ENCODE results near the gene XPO6. TPM values are rescaled to one million over a fixed set of nuclear protein-coding genes. Genes with fewer than 3 reads are reported as not detected.

Gene XPO6
- total RNA-seq, 5 donors from 2014 or later (not counting 1 experiment from before 2014, with no cell fraction given) = 355 to 403 (median 391) TPM

DNA sequence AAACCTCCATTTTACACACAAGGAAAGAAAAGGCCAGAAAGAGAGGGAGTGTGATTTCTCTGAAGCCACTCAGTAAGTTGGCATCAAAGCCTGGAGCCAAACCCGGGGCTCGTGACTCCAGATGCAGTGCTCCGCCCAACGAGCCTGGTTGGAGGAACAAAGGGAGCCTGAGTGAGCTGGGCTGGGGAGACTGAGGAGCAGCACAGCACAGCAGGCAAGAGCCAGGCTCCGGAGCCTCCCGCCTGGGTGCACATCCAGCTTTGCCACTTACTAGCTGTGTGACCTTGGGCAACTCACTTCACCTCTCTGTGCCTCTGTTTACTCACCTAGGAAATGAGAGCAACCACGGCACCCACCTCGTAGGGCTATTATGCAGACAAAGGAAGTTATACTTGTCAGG is 153.8 kb downstream of the XPO6 start:
- Mint-ChIP-seq H3K9me3 (no peaks in the 10 kb centered on the region), H3K4me3 (no peak overlapping the region), H3K27ac (no peak overlapping the region), H3K27me3 (peaks cover 50 to 74% of the 10 kb centered on the region in 2 donors), H3K36me3 (no peaks in the 10 kb centered on the region), H3K4me1 (peaks cover 3 to 11% (median 9%) of the 10 kb centered on the region in 3 donors)
- Histone ChIP-seq H3K9me3 (no peaks in the 10 kb centered on the region), H3K27me3 (replicated peaks in 1 of 2; ENCODE audit: control insufficient read depth in 2 of 2, extremely low read depth in 1 of 2, insufficient read depth in 2 of 2, low read length in 1 of 2) (peaks cover 5 to 66% of the 10 kb centered on the region in 2 experiments), H3K27ac (ENCODE audit: low read length) (no peak overlapping the region), H3K4me1 (ENCODE audit: control insufficient read depth in 1 of 2, extremely low read depth in 1 of 2, insufficient read depth in 2 of 2, low read length in 2 of 2) (peaks cover 0 to 4% of the 10 kb centered on the region in 2 experiments), H3K4me3 (ENCODE audit: control insufficient read depth in 1 of 2, extremely low read depth in 1 of 2, low read length in 1 of 2) (no peak overlapping the region), H3K36me3 (ENCODE audit: control insufficient read depth in 2 of 2, extremely low read depth in 1 of 2, insufficient read depth in 1 of 2, low read length in 1 of 2) (no peaks in the 10 kb centered on the region)
- WGBS (ENCODE audit: insufficient coverage) = 75% methylated on average over 7 of the region's 8 CpGs
- ChIA-PET CTCF (no interaction called here), POLR2A (no interaction called here)
- DNase-seq (no peak), ATAC-seq (replicated peaks in 1 of 4) (no peak)

DNA sequence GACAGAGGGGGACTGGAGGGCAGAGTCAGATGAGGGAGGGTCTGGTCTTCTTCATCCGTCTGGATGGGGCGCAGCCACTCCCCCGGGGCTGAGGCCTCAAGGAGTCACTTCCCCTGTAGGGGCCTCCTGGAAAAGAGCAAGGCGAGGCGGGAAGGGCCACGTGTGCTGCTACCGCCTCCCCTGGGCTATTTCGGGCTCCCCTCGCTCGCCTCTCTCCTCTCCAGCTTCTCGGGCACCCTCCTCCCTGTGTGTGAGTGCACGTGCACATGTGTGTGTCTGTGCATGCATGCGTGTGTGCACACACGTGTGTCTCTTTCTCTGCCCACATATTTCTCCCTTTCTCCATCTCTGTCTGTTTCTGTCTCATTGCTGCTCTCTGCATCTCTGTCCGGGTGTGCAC is 158.3 kb downstream of the XPO6 start:
- peaks cover 0 to 51% of the 10 kb centered on the region in 2 experiments for H3K27me3 ChIP-seq (replicated peaks in 1 of 2; ENCODE audit: control insufficient read depth in 2 of 2, extremely low read depth in 1 of 2, insufficient read depth in 2 of 2, low read length in 1 of 2)
- no peak overlapping the region for H3K4me3 ChIP-seq (ENCODE audit: control insufficient read depth in 1 of 2, extremely low read depth in 1 of 2, low read length in 1 of 2)
- no peaks in the 10 kb centered on the region for H3K9me3 ChIP-seq
- Mint-ChIP-seq H3K4me1 (no peaks in the 10 kb centered on the region), H3K27ac (no peak overlapping the region), H3K36me3 (no peaks in the 10 kb centered on the region), H3K9me3 (peaks cover 3 to 5% (median 3%) of the 10 kb centered on the region in 3 donors), H3K4me3 (no peak overlapping the region), H3K27me3 (peaks cover 18 to 47% of the 10 kb centered on the region in 2 donors)
- ChIA-PET CTCF (no interaction called here), POLR2A (no interaction called here)
- H3K4me1 ChIP-seq (ENCODE audit: control insufficient read depth in 1 of 2, extremely low read depth in 1 of 2, insufficient read depth in 2 of 2, low read length in 2 of 2) = no peaks in the 10 kb centered on the region
- no peak overlapping the region for H3K27ac ChIP-seq (ENCODE audit: low read length)
- no peak for DNase-seq
- 18% methylated on average over 14 of the region's 15 CpGs for WGBS (ENCODE audit: insufficient coverage)
- no peaks in the 10 kb centered on the region for H3K36me3 ChIP-seq (ENCODE audit: control insufficient read depth in 2 of 2, extremely low read depth in 1 of 2, insufficient read depth in 1 of 2, low read length in 1 of 2)
- no peak for ATAC-seq (replicated peaks in 1 of 4)

DNA sequence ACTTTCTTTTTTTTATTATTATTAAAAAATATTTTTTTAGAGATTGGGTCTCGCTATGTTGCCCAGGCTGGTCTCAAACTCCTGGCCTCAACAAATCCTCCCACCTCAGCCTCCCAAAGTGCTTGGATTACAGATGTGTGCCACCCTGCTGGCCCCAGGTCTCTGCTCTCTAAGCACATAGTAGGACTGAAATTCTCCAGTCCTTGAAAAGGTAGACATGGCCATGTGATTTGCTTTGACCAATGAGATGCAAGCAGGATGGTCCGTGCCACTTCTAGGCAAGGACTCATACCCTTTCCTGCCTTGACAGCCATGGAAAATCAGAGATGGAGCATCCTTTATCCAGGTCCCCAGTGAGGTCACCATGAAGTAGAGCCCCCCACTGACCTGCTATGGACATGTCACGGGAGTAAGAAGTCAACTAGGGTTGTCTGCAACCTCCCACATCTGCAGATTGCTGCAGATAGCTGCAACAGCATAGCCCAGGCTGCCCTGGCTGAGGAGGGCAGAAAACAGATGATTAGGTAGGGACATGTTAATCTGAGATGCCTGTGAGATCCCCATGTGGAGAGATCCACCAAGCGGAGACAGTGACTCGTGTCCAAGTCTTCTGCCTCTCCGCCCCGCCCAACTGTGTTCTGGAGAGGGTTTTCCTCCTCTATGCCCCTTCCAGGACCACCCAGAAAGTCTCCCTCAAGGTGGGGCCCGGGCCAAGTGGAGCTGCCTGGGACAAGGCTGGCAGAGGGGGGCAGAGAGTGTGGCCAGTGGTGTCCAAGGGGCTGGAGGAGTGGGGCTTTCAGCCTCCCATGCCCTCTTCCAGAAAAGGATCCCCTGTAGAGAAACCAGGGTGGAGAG is 159.3 kb downstream of the XPO6 start:
- peaks cover 18 to 38% of the 10 kb centered on the region in 2 donors for H3K27me3 Mint-ChIP-seq
- H3K9me3 Mint-ChIP-seq = peaks cover 3 to 7% (median 3%) of the 10 kb centered on the region in 3 donors
- H3K27me3 ChIP-seq (replicated peaks in 1 of 2; ENCODE audit: control insufficient read depth in 2 of 2, extremely low read depth in 1 of 2, insufficient read depth in 2 of 2, low read length in 1 of 2) = peaks cover 0 to 43% of the 10 kb centered on the region in 2 experiments
- no peaks in the 10 kb centered on the region for H3K4me1 ChIP-seq (ENCODE audit: control insufficient read depth in 1 of 2, extremely low read depth in 1 of 2, insufficient read depth in 2 of 2, low read length in 2 of 2)
- ATAC-seq (replicated peaks in 1 of 4) (no peak), DNase-seq (no peak)
- no peak overlapping the region for H3K27ac ChIP-seq (ENCODE audit: low read length)
- H3K9me3 ChIP-seq = no peaks in the 10 kb centered on the region
- H3K4me1 Mint-ChIP-seq = no peaks in the 10 kb centered on the region
- no peak overlapping the region for H3K4me3 Mint-ChIP-seq
- ChIA-PET CTCF (no interaction called here), POLR2A (no interaction called here)
- no peak overlapping the region for H3K27ac Mint-ChIP-seq
- no peak overlapping the region for H3K4me3 ChIP-seq (ENCODE audit: control insufficient read depth in 1 of 2, extremely low read depth in 1 of 2, low read length in 1 of 2)
- no peaks in the 10 kb centered on the region for H3K36me3 ChIP-seq (ENCODE audit: control insufficient read depth in 2 of 2, extremely low read depth in 1 of 2, insufficient read depth in 1 of 2, low read length in 1 of 2)
- no peaks in the 10 kb centered on the region for H3K36me3 Mint-ChIP-seq
- 88% methylated on average over 2 of the region's 8 CpGs for WGBS (ENCODE audit: insufficient coverage)

DNA sequence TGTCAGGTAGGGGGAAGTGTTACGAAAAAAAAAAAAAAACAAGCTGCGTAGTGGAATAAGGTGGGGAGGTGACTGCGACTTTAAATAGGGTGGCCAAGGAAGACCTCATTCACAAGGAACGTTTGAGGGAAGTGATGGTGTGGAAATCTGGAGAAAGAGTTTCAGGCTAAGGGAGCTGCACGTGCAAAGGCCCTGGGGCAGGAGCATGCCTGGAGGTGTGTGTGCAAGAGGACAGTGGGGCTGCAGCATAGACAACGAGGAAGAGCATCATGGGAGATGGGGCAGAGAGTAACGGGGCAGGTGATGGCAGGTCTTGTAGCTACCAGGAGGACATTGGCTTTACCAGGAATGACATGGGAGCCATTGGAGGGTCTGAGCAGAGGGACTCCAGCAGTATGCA is 160.3 kb downstream of the XPO6 start:
- 73% methylated on average over 4 of the region's 7 CpGs for WGBS (ENCODE audit: insufficient coverage)
- Histone ChIP-seq H3K27ac (ENCODE audit: low read length) (no peak overlapping the region), H3K9me3 (no peaks in the 10 kb centered on the region), H3K4me1 (ENCODE audit: control insufficient read depth in 1 of 2, extremely low read depth in 1 of 2, insufficient read depth in 2 of 2, low read length in 2 of 2) (no peaks in the 10 kb centered on the region), H3K27me3 (replicated peaks in 1 of 2; ENCODE audit: control insufficient read depth in 2 of 2, extremely low read depth in 1 of 2, insufficient read depth in 2 of 2, low read length in 1 of 2) (peaks cover 0 to 38% of the 10 kb centered on the region in 2 experiments), H3K36me3 (ENCODE audit: control insufficient read depth in 2 of 2, extremely low read depth in 1 of 2, insufficient read depth in 1 of 2, low read length in 1 of 2) (no peaks in the 10 kb centered on the region), H3K4me3 (ENCODE audit: control insufficient read depth in 1 of 2, extremely low read depth in 1 of 2, low read length in 1 of 2) (no peak overlapping the region)
- no peaks in the 10 kb centered on the region for H3K4me1 Mint-ChIP-seq
- H3K36me3 Mint-ChIP-seq = no peaks in the 10 kb centered on the region
- DNase-seq (no peak), ATAC-seq (replicated peaks in 1 of 4) (no peak)
- ChIA-PET POLR2A (no interaction called here), CTCF (no interaction called here)
- no peak overlapping the region for H3K4me3 Mint-ChIP-seq
- H3K27ac Mint-ChIP-seq = no peak overlapping the region
- H3K9me3 Mint-ChIP-seq = peaks cover 3 to 10% (median 6%) of the 10 kb centered on the region in 3 donors
- H3K27me3 Mint-ChIP-seq = peaks cover 15 to 33% of the 10 kb centered on the region in 2 donors

Other genes with a start within 250 kb of the XPO6 start
- not detected for gene GSG1L, start 148.3 kb downstream of the XPO6 start, total RNA-seq
- gene SBK1, start 80.6 kb upstream of the XPO6 start, total RNA-seq = 10 to 100 TPM; 21.8 to 26.3 (median 23.4) TPM
- gene NPIPB6, start 151.5 kb upstream of the XPO6 start, total RNA-seq = 1 to 10 TPM in 3 of 5 donors, under 1 TPM in 2; 0.70 to 4.6 (median 3.2) TPM
- gene EIF3CL, start 191.9 kb upstream of the XPO6 start, total RNA-seq = 10 to 100 TPM in 4 of 5 donors, 1 to 10 TPM in 1; 9.2 to 63.5 (median 42.2) TPM

Data from T-cell (primary cell).